Measurements from ENCODE around the gene SERINC3. TPM values are rescaled to one million over a fixed set of nuclear protein-coding genes. Genes with fewer than 3 reads are reported as not detected.
A peak's percentile ranks its signal among the peaks of the same experiment; 100 is the strongest.

The SERINC3 gene
- total and polyA plus RNA-seq, 2 of the 13 experiments (the other 11 are each of a cell fraction or from before 2014, with no cell fraction given), result 82.0 to 226 TPM

- TF ChIP-seq KIAA2018 (CRISPR knock-in tag; IDR thresholded peaks at IDR 0.05; ENCODE audit: borderline replicate concordance) (0 out of 2 replicates have a peak, but pooled peaks have one; percentile 68), RBM22 (optimal IDR thresholded peaks at IDR 0.05; ENCODE audit: low read length) (no peak), ZNF563 (CRISPR knock-in tag; IDR thresholded peaks at IDR 0.05) (peak; percentile 89), IKZF5 (CRISPR knock-in tag; IDR thresholded peaks at IDR 0.05) (peak; percentile 78; the same call in 1 of the 2 replicates), ARHGAP35 (CRISPR knock-in tag; IDR thresholded peaks at IDR 0.05; ENCODE audit: borderline replicate concordance) (peak; percentile 98), NR2F2 (IDR thresholded peaks at IDR 0.05; ENCODE audit: borderline replicate concordance, low read depth) (no peak), BCL3 (CRISPR knock-in tag; IDR thresholded peaks at IDR 0.05) (peak; percentile 96), ZNF20 (CRISPR knock-in tag; IDR thresholded peaks at IDR 0.05) (no peak), EP300 (IDR thresholded peaks at IDR 0.05; ENCODE audit: low read depth in 2 of 2, low read length in 2 of 2) (no peak; a peak in 2 of 4 replicates), EP300 (CRISPR knock-in tag; IDR thresholded peaks at IDR 0.05; ENCODE audit: borderline replicate concordance) (peak; percentile 63; the same call in 1 of the 2 replicates), ZNF780A (CRISPR knock-in tag; IDR thresholded peaks at IDR 0.05) (no peak), ZUFSP (CRISPR knock-in tag; IDR thresholded peaks at IDR 0.05; ENCODE audit: borderline replicate concordance) (no peak), SP1 (IDR thresholded peaks at IDR 0.05) (no peak), SP1 (CRISPR knock-in tag; IDR thresholded peaks at IDR 0.05) (peak; percentile 99), ZNF572 (CRISPR knock-in tag; IDR thresholded peaks at IDR 0.05) (peak; percentile 99)
Observed at GRCh38 chr20:44521484-44522481, at the start of gene SERINC3 (continued).
